PC-3 (cell line): ENCODE results near the gene ARHGAP26.

Experiments
- CTCF ChIP-seq: fragments of 300-600 bp; sonication (generic); conservative IDR thresholded peaks from 2 replicates; pipeline ENCODE4 v1.5.1; 2017; ENCODE audit warnings: antibody characterized with exemption, low read depth, mild to moderate bottlenecking, low read length
- EZH2phosphoT487 ChIP-seq: fragments of 300-600 bp; sonication (generic); IDR thresholded peaks from 2 replicates; pipeline ENCODE4 v1.6.1; 2018; ENCODE audit warnings: mild to moderate bottlenecking, antibody characterized with exemption, low read length, borderline replicate concordance

- TF ChIP-seq CTCF: no peak
- no peak for TF ChIP-seq EZH2phosphoT487
Observed at GRCh38 chr5:143151056-143151700, 381.0 kb downstream of the ARHGAP26 start.
